ENCODE results near the gene FGF7. TPM values are rescaled to one million over a fixed set of nuclear protein-coding genes. Genes with fewer than 3 reads are reported as not detected.

FGF7 gene
- total RNA-seq, 1 experiment from 2014 or later: not detected

GRCh38 chr15:49427372-49427771, 4.3 kb downstream of the FGF7 start:
- H2BK15ac ChIP-seq (ENCODE audit: low read depth, low read length): no peak overlapping the region
- no peaks in the 10 kb centered on the region for H3K23me2 ChIP-seq (ENCODE audit: insufficient read length, low read depth, low read length, poor library complexity, severe bottlenecking)
- H3K9ac ChIP-seq (ENCODE audit: extremely low read depth, insufficient read length, low read length): no peak overlapping the region
- H3K4me3 Mint-ChIP-seq: no peak overlapping the region
- no peaks in the 10 kb centered on the region for H3K9me3 Mint-ChIP-seq
- H3T11ph ChIP-seq (ENCODE audit: low read length): no peak overlapping the region
- H3K79me2 ChIP-seq (ENCODE audit: insufficient read depth, low read length): no peaks in the 10 kb centered on the region
- no peak overlapping the region for H2BK12ac ChIP-seq (ENCODE audit: insufficient read length, low read depth, low read length)
- H2AK5ac ChIP-seq (ENCODE audit: insufficient read length, low read length): no peak overlapping the region
- H3K27ac ChIP-seq (ENCODE audit: insufficient read length, low read depth, low read length): no peak overlapping the region
- no peak overlapping the region for H4K5ac ChIP-seq (ENCODE audit: insufficient read length, low read depth, low read length)
- H3K4ac ChIP-seq (ENCODE audit: low read depth, low read length): no peak overlapping the region
- no peaks in the 10 kb centered on the region for H3K9me3 ChIP-seq (ENCODE audit: control insufficient read depth, low read depth, low read length)
- no peaks in the 10 kb centered on the region for H3K36me3 Mint-ChIP-seq (ENCODE audit: insufficient read depth in 1 of 3, low read depth in 3 of 3)
- H3K27me3 Mint-ChIP-seq (ENCODE audit: low read depth): no peaks in the 10 kb centered on the region
- H3K23ac ChIP-seq (ENCODE audit: insufficient read length, low read depth, low read length): no peak overlapping the region
- no peaks in the 10 kb centered on the region for H4K20me1 ChIP-seq (ENCODE audit: control insufficient read depth, insufficient read depth, insufficient read length)
- no peak overlapping the region for H2AFZ ChIP-seq (ENCODE audit: low read length)
- no peak overlapping the region for H2BK20ac ChIP-seq (ENCODE audit: low read depth, low read length, poor library complexity, severe bottlenecking)
- H3K27ac Mint-ChIP-seq: no peak overlapping the region
- H3K18ac ChIP-seq (ENCODE audit: insufficient read length, low read depth, low read length): no peak overlapping the region
- H3K56ac ChIP-seq (ENCODE audit: insufficient read length, low read depth, low read length): no peak overlapping the region
- no peak for DNase-seq
- TF ChIP-seq, protein P1, sequence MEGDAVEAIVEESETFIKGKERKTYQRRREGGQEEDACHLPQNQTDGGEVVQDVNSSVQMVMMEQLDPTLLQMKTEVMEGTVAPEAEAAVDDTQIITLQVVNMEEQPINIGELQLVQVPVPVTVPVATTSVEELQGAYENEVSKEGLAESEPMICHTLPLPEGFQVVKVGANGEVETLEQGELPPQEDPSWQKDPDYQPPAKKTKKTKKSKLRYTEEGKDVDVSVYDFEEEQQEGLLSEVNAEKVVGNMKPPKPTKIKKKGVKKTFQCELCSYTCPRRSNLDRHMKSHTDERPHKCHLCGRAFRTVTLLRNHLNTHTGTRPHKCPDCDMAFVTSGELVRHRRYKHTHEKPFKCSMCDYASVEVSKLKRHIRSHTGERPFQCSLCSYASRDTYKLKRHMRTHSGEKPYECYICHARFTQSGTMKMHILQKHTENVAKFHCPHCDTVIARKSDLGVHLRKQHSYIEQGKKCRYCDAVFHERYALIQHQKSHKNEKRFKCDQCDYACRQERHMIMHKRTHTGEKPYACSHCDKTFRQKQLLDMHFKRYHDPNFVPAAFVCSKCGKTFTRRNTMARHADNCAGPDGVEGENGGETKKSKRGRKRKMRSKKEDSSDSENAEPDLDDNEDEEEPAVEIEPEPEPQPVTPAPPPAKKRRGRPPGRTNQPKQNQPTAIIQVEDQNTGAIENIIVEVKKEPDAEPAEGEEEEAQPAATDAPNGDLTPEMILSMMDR (conservative IDR thresholded peaks at IDR 0.05): no peak
- H3K4me1 Mint-ChIP-seq: no peaks in the 10 kb centered on the region
- H3K14ac ChIP-seq (ENCODE audit: insufficient read depth, low read length): no peak overlapping the region
- H3K4me1 ChIP-seq (ENCODE audit: insufficient read depth, low read length): no peaks in the 10 kb centered on the region; the same call in 1 of the 2 replicates
- H3K79me1 ChIP-seq (ENCODE audit: insufficient read depth, low read depth, low read length, poor library complexity, severe bottlenecking): no peaks in the 10 kb centered on the region
- no peak overlapping the region for H3K4me2 ChIP-seq (ENCODE audit: insufficient read depth, insufficient read length, low read length)
- no peak overlapping the region for H2BK120ac ChIP-seq (ENCODE audit: low read depth, low read length, poor library complexity, severe bottlenecking)
- no peak overlapping the region for H4K91ac ChIP-seq (ENCODE audit: insufficient read length, low read depth, low read length)
- no peak overlapping the region for H2BK5ac ChIP-seq (ENCODE audit: insufficient read length, low read length)
- no peaks in the 10 kb centered on the region for H3K27me3 ChIP-seq (ENCODE audit: insufficient read depth, low read length)
- no peak overlapping the region for H4K8ac ChIP-seq (replicated peaks; ENCODE audit: insufficient read length, low read depth, low read length)
